ENCODE measurements around the gene PLPP3. TPM values are rescaled to one million over a fixed set of nuclear protein-coding genes. Genes with fewer than 3 reads are reported as not detected.

PLPP3 gene
- total RNA-seq, 2 experiments from 2014 or later = not detected

- Mint-ChIP-seq H3K27ac (no peak overlapping the region), H3K36me3 (no peaks in the 10 kb centered on the region), H3K27me3 (no peaks in the 10 kb centered on the region), H3K4me1 (peaks cover 2% of the 10 kb centered on the region), H3K9me3 (no peaks in the 10 kb centered on the region), H3K4me3 (no peak overlapping the region)
- no peak for DNase-seq
Measured at GRCh38 chr1:56509713-56510641, 69.4 kb downstream of the PLPP3 start.

- H3K4me3 Mint-ChIP-seq = no peak overlapping the region
- no peaks in the 10 kb centered on the region for H3K27me3 Mint-ChIP-seq
- no peaks in the 10 kb centered on the region for H3K36me3 Mint-ChIP-seq
- H3K4me1 Mint-ChIP-seq = peaks cover 2% of the 10 kb centered on the region
- no peak for DNase-seq
- no peak overlapping the region for H3K27ac Mint-ChIP-seq
- H3K9me3 Mint-ChIP-seq = no peaks in the 10 kb centered on the region
Measured at GRCh38 chr1:56508523-56508983, 70.8 kb downstream of the PLPP3 start.

- H3K27ac Mint-ChIP-seq = no peak overlapping the region
- H3K36me3 Mint-ChIP-seq = no peaks in the 10 kb centered on the region
- peaks cover 2% of the 10 kb centered on the region for H3K4me1 Mint-ChIP-seq
- no peaks in the 10 kb centered on the region for H3K9me3 Mint-ChIP-seq
- no peak overlapping the region for H3K4me3 Mint-ChIP-seq
- no peak for DNase-seq
- H3K27me3 Mint-ChIP-seq = no peaks in the 10 kb centered on the region
Measured at GRCh38 chr1:56507925-56508522, 71.3 kb downstream of the PLPP3 start.

- Mint-ChIP-seq H3K36me3 (no peaks in the 10 kb centered on the region), H3K9me3 (no peaks in the 10 kb centered on the region), H3K4me3 (no peak overlapping the region)
Measured at GRCh38 chr1:56506951-56507491, 72.3 kb downstream of the PLPP3 start.

GRCh38 chr1:56505792-56506743 lies 73.3 kb downstream of the PLPP3 start:
- Mint-ChIP-seq H3K9me3 (no peaks in the 10 kb centered on the region), H3K4me3 (no peak overlapping the region), H3K27me3 (no peaks in the 10 kb centered on the region), H3K27ac (no peak overlapping the region), H3K36me3 (no peaks in the 10 kb centered on the region), H3K4me1 (peaks cover 2% of the 10 kb centered on the region)
- DNase-seq = no peak

More at GRCh38 chr1:56506951-56507491, 72.3 kb downstream of the PLPP3 start:
- Mint-ChIP-seq H3K27ac (no peak overlapping the region), H3K4me1 (peaks cover 2% of the 10 kb centered on the region), H3K27me3 (no peaks in the 10 kb centered on the region)
- DNase-seq = no peak

GRCh38 chr1:56502700-56503245 lies 76.6 kb downstream of the PLPP3 start:
- no peaks in the 10 kb centered on the region for H3K9me3 Mint-ChIP-seq
- peaks cover 3% of the 10 kb centered on the region for H3K27me3 Mint-ChIP-seq
- H3K4me3 Mint-ChIP-seq = no peak overlapping the region
- H3K4me1 Mint-ChIP-seq = peaks cover 2% of the 10 kb centered on the region
- DNase-seq = no peak
- no peak overlapping the region for H3K27ac Mint-ChIP-seq
- H3K36me3 Mint-ChIP-seq = no peaks in the 10 kb centered on the region

GRCh38 chr1:56501888-56502287 lies 77.5 kb downstream of the PLPP3 start:
- H3K36me3 Mint-ChIP-seq = no peaks in the 10 kb centered on the region
- H3K9me3 Mint-ChIP-seq = no peaks in the 10 kb centered on the region
- H3K4me3 Mint-ChIP-seq = no peak overlapping the region
- DNase-seq = no peak
- H3K27ac Mint-ChIP-seq = no peak overlapping the region
- peaks cover 2% of the 10 kb centered on the region for H3K4me1 Mint-ChIP-seq
- peaks cover 3% of the 10 kb centered on the region for H3K27me3 Mint-ChIP-seq

- no peaks in the 10 kb centered on the region for H3K36me3 Mint-ChIP-seq
- H3K27me3 Mint-ChIP-seq = peaks cover 5% of the 10 kb centered on the region
- no peaks in the 10 kb centered on the region for H3K9me3 Mint-ChIP-seq
- H3K4me1 Mint-ChIP-seq = peaks cover 2% of the 10 kb centered on the region
- H3K4me3 Mint-ChIP-seq = no peak overlapping the region
- DNase-seq = no peak
- H3K27ac Mint-ChIP-seq = no peak overlapping the region
Measured at GRCh38 chr1:56501426-56501825, 77.9 kb downstream of the PLPP3 start.

GRCh38 chr1:56496821-56497772 lies 82.3 kb downstream of the PLPP3 start:
- no peaks in the 10 kb centered on the region for H3K36me3 Mint-ChIP-seq
- no peaks in the 10 kb centered on the region for H3K4me1 Mint-ChIP-seq
- H3K9me3 Mint-ChIP-seq = no peaks in the 10 kb centered on the region
- DNase-seq = no peak
- peaks cover 7% of the 10 kb centered on the region for H3K27me3 Mint-ChIP-seq
- no peak overlapping the region for H3K27ac Mint-ChIP-seq
- no peak overlapping the region for H3K4me3 Mint-ChIP-seq

GRCh38 chr1:56496158-56496557 lies 83.2 kb downstream of the PLPP3 start:
- Mint-ChIP-seq H3K9me3 (no peaks in the 10 kb centered on the region), H3K27me3 (peaks cover 7% of the 10 kb centered on the region), H3K36me3 (no peaks in the 10 kb centered on the region), H3K27ac (no peak overlapping the region), H3K4me1 (no peaks in the 10 kb centered on the region), H3K4me3 (no peak overlapping the region)
- DNase-seq = no peak

GRCh38 chr1:56495538-56495937 lies 83.8 kb downstream of the PLPP3 start:
- DNase-seq = no peak
- Mint-ChIP-seq H3K9me3 (peaks cover 1% of the 10 kb centered on the region), H3K36me3 (no peaks in the 10 kb centered on the region), H3K27me3 (peaks cover 7% of the 10 kb centered on the region), H3K4me1 (no peaks in the 10 kb centered on the region), H3K27ac (no peak overlapping the region), H3K4me3 (no peak overlapping the region)

- H3K4me1 Mint-ChIP-seq = no peaks in the 10 kb centered on the region
- no peaks in the 10 kb centered on the region for H3K36me3 Mint-ChIP-seq
- no peak overlapping the region for H3K4me3 Mint-ChIP-seq
- H3K27ac Mint-ChIP-seq = no peak overlapping the region
- H3K27me3 Mint-ChIP-seq = peaks cover 4% of the 10 kb centered on the region
- no peak for DNase-seq
- H3K9me3 Mint-ChIP-seq = peaks cover 5% of the 10 kb centered on the region
Measured at GRCh38 chr1:56494306-56494705, 85.1 kb downstream of the PLPP3 start.

- H3K4me3 Mint-ChIP-seq = no peak overlapping the region
- DNase-seq = no peak
- H3K36me3 Mint-ChIP-seq = no peaks in the 10 kb centered on the region
- no peaks in the 10 kb centered on the region for H3K4me1 Mint-ChIP-seq
- H3K9me3 Mint-ChIP-seq = peaks cover 6% of the 10 kb centered on the region
- H3K27me3 Mint-ChIP-seq = peaks cover 4% of the 10 kb centered on the region
- H3K27ac Mint-ChIP-seq = no peak overlapping the region
Measured at GRCh38 chr1:56493826-56494225, 85.5 kb downstream of the PLPP3 start.
